GM19438 (cell line): ENCODE data around the gene PHYHIPL.
"Not testable (repeated sequence)": the region's sequence is repeated elsewhere in the genome, so short reads cannot be mapped to it uniquely, and the experiment has no call there.

ENCODE experiments used
- ATAC-seq: cut with Tn5 transposase; IDR thresholded peaks from one replicate; pipeline ENCODE4 v1.9.1; 2021; ENCODE audit warnings: low read depth; ENCODE audit not compliant: unreplicated experiment

Gene PHYHIPL

DNA sequence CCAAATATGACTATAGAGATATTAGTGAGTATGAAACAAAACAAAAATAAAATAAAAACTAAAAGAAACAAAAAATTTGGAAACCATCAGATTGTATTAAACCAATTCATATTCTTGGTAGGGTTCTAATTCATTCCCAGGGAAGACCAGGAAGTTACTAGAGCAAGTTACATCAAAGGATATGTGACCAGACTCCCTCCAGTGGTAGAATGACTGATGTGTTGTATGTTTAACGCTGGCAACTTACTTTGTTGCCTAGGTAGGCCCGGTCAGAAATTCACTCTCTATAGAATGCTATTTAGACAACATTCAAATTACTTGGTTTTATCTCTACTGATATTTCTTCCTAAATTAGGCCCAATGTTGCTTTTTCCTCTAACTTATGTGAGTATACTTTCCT is 5.2 kb downstream of the PHYHIPL start:
- ATAC-seq: no peak

- no peak for ATAC-seq
Measured at GRCh38 chr10:59190332-59190731, 13.9 kb downstream of the PHYHIPL start.

DNA sequence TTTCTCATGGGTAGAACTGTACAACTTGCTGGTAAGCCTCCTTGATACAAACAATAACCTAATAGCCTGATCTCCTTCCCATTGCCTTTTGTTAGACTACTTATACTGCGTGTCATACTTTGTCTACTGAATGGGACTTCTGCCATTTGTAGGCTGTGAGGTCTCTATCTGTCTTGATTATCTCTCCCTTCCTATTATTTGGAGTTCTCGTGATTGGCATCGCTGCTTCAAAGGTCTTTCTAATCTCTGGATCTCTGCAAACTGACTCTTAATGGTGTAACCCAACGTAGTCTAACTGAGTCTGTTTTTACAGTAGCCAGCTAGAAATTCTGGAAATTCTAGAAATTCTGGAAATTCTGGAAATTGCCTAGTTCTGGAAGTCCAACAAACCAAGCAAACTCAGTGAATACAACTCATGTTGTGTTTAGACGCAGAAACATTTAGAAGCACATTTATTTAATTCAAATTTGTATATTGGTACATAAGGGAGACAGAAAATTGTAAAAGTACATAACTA is 29.8 kb downstream of the PHYHIPL start:
- no peak for ATAC-seq

- ATAC-seq: no peak
Measured at GRCh38 chr10:59212301-59212798, 35.9 kb downstream of the PHYHIPL start.

GRCh38 chr10:59214160-59214559 is 37.7 kb downstream of the PHYHIPL start:
- ATAC-seq: no peak

DNA sequence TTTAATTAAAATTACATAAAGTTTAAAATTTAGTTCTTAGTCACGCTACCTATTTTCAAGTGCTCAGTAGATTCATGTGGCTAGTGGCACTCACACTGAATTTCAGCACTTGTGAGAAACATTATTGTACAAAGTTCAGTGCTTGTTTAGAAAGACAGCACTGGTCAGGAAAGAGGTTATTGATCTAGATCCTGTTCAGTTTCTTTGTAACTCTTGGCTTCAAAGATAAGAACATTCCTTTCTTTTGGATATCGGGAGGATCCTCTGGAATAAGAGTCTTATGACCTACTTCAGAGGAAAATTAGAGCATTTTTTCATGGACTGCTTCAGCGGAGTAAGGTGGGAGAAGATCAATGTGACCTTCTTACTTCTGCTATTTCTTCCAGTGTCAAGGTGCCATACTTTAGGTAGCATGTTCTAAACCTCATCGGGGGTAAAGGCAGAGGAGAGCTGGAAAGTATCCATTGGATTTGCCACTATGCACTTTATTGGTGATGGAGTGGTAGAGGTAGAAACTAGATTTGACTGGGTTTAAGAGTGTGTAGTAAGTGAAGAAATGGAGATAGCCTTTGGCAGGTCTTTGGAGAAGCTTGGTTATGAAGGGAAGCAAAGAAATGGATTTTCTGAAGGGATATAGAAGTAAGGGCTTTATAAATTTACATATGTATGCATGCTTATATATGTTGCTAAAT is 39.9 kb downstream of the PHYHIPL start:
- no peak for ATAC-seq

GRCh38 chr10:59222788-59223187 is 46.3 kb downstream of the PHYHIPL start:
- ATAC-seq: no peak

DNA sequence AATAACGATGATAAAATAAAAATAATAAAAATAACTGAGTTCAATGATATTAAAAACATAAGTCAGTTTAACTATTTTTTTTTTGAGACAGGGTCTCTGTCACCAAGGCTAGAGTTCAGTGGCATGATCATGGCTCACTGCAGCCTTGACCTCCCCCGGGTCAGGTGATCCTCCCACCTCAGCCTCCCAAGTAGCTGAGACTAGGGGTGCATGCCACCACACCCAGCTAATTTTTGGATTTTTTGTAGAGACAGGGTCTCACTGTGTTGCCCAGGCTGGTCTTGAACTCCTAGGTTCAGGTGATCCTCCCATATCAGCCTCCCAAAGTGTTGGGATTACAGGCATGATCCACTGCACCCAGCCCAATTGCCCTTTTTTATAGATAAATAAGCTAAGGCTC is 47.2 kb downstream of the PHYHIPL start:
- not testable (repeated sequence) for ATAC-seq

DNA sequence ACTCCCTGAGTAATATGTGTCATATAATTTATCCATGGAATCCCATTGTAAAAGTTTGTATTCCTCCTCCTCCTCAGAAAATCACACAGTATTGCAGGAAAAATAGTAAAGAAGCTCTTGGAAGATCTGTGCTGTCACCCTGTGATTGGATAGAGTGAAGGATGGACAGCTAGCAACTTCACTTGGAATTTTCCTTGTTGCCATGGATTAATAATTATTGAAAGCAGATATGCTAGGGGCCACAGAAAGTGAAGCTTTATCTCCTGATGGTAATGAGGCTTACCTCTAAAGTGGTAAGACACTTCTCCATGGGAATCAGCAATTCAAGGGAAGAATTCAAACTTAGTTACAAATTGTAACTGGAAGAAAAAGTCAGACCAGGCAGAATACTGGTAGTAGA is 48.8 kb downstream of the PHYHIPL start:
- ATAC-seq: no peak

- ATAC-seq: no peak
Measured at GRCh38 chr10:59227136-59227673, 50.8 kb downstream of the PHYHIPL start.

GRCh38 chr10:59229441-59229840 is 53.0 kb downstream of the PHYHIPL start:
- no peak for ATAC-seq

- ATAC-seq: no peak
Measured at GRCh38 chr10:59234194-59234593, 57.8 kb downstream of the PHYHIPL start.

DNA sequence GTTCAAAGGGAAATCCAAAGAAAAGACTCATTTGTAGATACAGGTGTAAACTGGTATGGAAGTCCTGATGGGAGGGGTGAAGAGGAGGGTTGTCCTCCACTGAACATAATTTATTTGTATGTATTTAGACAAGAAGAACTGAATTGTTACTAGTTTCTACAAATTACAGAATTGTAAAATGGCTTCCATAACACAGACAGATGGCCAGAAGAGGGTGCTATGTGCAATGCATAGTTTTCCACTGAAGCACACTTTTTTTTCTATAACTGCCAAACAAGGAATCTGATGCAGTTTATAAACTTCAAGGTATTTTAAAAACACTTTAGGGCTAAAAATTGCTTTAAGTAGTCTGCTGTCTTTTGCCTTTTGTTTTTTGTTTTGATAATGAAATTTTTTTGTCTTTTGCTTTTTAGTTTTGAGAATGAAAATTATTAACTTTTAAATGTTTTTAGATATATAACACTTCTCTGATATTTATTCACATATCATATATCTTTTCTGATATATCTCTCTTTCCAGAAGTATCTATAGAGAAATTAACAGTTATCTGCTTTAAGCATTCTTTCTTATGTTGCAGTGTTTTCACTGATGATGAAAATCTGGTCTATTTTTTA is 58.5 kb downstream of the PHYHIPL start:
- ATAC-seq: no peak

GRCh38 chr10:59236064-59236697 is 59.7 kb downstream of the PHYHIPL start:
- ATAC-seq: no peak

DNA sequence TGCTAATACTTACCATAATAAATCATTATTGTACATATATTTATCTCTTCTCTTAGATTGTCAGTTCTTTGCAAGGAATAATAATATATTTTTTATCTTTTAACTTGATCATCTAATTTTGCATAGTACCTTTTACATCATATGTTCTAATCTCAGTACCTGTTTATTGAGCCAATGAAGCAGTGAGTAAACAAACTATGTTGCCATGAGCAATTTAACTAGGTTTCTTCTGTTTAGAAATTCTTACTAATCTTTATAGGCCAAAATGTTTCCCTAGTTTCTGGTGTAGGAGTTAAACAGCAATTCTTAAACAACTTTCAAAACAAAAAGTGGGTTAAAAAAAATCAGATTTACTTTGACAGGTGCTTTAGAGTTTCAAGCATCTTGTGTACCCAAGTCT is 61.3 kb downstream of the PHYHIPL start:
- no peak for ATAC-seq

DNA sequence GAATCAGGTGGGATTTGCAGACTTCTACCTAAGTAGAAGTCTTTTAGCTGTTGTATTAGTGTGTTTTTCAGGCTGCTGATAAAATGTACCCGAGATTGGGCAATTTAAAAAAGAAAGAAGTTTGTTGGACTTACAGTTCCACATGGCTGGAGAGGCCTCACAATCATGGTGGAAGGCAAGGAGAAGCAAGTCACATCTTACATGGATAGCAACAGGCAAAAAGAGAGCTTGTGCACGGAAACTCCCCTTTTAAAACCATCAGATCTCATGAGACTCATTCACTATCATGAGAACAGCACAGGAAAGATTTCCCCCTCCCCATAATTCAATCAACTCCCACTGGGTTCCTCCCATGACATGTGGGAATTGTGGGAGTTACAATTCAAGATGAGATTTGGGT is 62.7 kb downstream of the PHYHIPL start:
- not testable (repeated sequence) for ATAC-seq

DNA sequence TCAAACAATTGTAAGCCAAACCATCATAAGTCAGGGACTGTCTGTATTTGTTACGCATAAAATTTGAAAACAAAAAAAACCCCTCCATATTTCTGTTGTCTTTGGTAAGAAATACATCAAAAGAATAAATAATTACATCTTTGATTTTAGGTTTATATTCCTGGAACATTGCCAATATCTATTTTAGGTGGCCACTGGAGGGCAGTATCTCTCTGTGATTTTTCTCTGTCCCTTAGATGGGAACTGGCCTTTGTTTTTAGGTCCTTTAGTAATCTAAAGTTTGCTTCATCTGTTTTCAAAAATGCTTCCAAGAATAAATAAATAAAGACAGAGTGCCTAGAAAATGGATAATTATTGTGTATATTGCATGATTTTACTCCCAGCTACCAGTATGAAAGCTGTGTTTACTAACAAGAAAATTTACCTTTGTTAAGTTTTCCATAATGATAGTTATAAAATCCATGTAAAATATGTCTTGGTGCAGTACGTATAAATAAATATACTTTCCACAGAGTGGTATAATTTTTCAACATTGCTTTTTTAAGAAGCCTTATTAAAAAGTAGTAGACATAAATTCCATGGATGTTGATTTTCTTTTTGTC is 64.2 kb downstream of the PHYHIPL start:
- ATAC-seq: no peak

DNA sequence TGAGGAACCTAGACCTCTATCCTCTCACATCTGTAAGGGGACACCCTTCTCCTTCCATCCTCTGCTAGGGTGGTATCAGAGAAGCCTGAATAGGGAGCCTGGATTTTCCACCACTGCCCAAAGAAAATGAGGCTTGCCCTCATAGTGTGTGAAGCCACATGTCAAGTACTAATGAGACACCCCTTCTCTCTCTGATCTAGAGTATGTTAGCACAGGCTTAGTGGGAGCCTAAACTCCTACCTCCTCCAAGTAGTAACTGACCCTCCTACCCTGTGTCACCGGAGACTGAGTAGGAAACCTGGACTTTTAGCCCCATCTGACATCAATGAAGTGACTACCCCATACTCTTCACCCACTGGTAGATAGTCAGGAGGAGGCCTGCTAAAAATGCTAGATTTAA is 65.6 kb downstream of the PHYHIPL start:
- no peak for ATAC-seq

GRCh38 chr10:59242991-59243390 is 66.5 kb downstream of the PHYHIPL start:
- ATAC-seq: no peak

DNA sequence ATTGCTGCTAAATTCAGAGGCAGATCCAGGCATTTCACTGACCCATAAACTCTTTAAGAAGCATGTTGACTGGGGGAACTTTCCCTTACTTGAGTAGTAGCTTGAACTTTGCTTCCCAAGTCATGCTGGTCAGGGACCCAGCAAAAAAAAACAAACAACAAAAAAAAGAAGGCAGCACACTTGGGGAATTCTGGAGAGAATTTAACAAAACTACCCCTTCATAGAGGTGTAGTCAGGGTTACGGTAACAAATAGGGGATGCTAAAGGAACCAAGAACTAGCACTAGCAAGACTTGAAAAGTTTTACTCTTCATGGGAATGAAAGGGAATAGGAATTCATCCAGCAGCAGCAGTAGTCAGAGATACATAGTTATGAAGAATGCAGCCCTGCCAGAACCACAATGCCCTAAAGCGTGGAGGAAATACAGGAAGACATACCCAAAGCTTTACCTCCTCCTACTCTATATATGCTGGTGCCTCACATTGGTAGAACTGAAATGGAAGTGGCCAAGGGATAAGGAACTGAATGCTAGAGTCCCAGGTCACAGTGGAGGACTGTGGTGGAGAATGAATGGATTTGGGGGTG is 67.3 kb downstream of the PHYHIPL start:
- ATAC-seq: no peak

- no peak for ATAC-seq
Measured at GRCh38 chr10:59244871-59245270, 68.4 kb downstream of the PHYHIPL start.
